H1 (cell line): ENCODE measurements around the gene SMU1. TPM values are rescaled to one million over a fixed set of nuclear protein-coding genes. Genes with fewer than 3 reads are reported as not detected.

Experiments used
- polyA plus RNA-seq, 7 experiments: library from polyadenylated mRNA; depleted of rRNA in 3 of 7; stranded (reverse) in 5 of 7; unstranded in 2 of 7; fragments of >200 nt in 5 of 7; fragments of 200-250 nt in 2 of 7; gene quantifications; 1 replicate in 5 of 7; 2 replicates in 1 of 7; 4 replicates in 1 of 7; pipeline versions ENCODE4 v1.2.1 to v1.2.3, GENCODE V29; 2011 to 2013; ENCODE audit warnings: missing spikeins in 2 of 7, mixed read lengths in 2 of 7
- total RNA-seq: library from RNA; stranded (reverse); fragmentation: NEBNext Ultra II Directional; extraction: Animal tissue kit (Norgen Biotek cat#: 25700); gene quantifications from 2 replicates; pipeline ENCODE4 v1.2.1, GENCODE V29; 2021

Gene SMU1
- total and polyA plus RNA-seq, 2 of the 8 experiments (the other 6 are each of a cell fraction or from before 2014, with no cell fraction given) = 8.4 to 26.0 TPM

Other genes starting within 250 kb of the SMU1 start
- 40.7 and 41.0 TPM in 2 replicates for gene APTX, start 75.0 kb downstream of the SMU1 start, total RNA-seq
- 19.7 and 29.9 TPM in 2 replicates for gene APTX, start 75.0 kb downstream of the SMU1 start, polyA plus RNA-seq (2011; rRNA removed)
- gene DNAJA1, start 51.4 kb downstream of the SMU1 start, total RNA-seq = 159 and 169 TPM in 2 replicates
- 26.4 and 54.4 TPM in 2 replicates for gene DNAJA1, start 51.4 kb downstream of the SMU1 start, polyA plus RNA-seq (2011; rRNA removed)
- gene B4GALT1, start 90.7 kb upstream of the SMU1 start, total RNA-seq = 17.9 and 18.2 TPM in 2 replicates
- 12.6 and 12.8 TPM in 2 replicates for gene B4GALT1, start 90.7 kb upstream of the SMU1 start, polyA plus RNA-seq (2011; rRNA removed)
- not detected in 2 replicates for gene SPINK4, start 163.5 kb upstream of the SMU1 start, total RNA-seq
- gene SPINK4, start 163.5 kb upstream of the SMU1 start, polyA plus RNA-seq (2011; rRNA removed) = not detected in 2 replicates
- gene BAG1, start 188.0 kb upstream of the SMU1 start, total RNA-seq = 59.8 and 61.5 TPM in 2 replicates
- 14.7 and 18.3 TPM in 2 replicates for gene BAG1, start 188.0 kb upstream of the SMU1 start, polyA plus RNA-seq (2011; rRNA removed)
- gene CHMP5, start 188.4 kb upstream of the SMU1 start, total RNA-seq = 44.1 and 47.3 TPM in 2 replicates
- gene CHMP5, start 188.4 kb upstream of the SMU1 start, polyA plus RNA-seq (2011; rRNA removed) = 11.6 and 25.0 TPM in 2 replicates
- gene NFX1, start 213.8 kb upstream of the SMU1 start, total RNA-seq = 26.1 and 28.4 TPM in 2 replicates
- 19.2 and 19.4 TPM in 2 replicates for gene NFX1, start 213.8 kb upstream of the SMU1 start, polyA plus RNA-seq (2011; rRNA removed)